Endothelial cell of umbilical vein (primary cell): ENCODE measurements around the gene RABEP1. TPM values are rescaled to one million over a fixed set of nuclear protein-coding genes. Genes with fewer than 3 reads are reported as not detected.

Experiments used
- BruUV-seq: library from RNA; stranded (reverse); fragments of 400-500 nt; replicated peaks from 2 replicates; lab custom pipeline; 2021; lab: Mats Ljungman, UMichigan
- CTCF ChIA-PET: fragments of 300-600, 350-600 bp; sonication (Branson Sonifier 250); formaldehyde crosslinking; loops from one replicate; lab custom pipeline; 2021; ENCODE audit warnings: antibody characterized with exemption, inconsistent platforms; lab: Charles Lee
- POLR2A ChIA-PET: fragments of 300-600, 350-600 bp; sonication (Branson Sonifier 250); formaldehyde crosslinking; loops from one replicate; lab custom pipeline; 2021; ENCODE audit warnings: antibody characterized with exemption, inconsistent platforms; lab: Charles Lee
- DNase-seq: peaks from one replicate; pipeline ENCODE4 v3.0.0-alpha.2; 2011; ENCODE audit warnings: low read depth, low spot score
- FAIRE-seq: peaks from 2 replicates; lab custom pipeline; 2011; peaks lifted over from hg19 to GRCh38; lab: Jason Lieb, UNC
- H2AFZ ChIP-seq: 2 replicates; pipeline ENCODE4 v1.6.0; 2012; ENCODE audit warnings: low read depth, low read length, control low read depth, inconsistent platforms
- H3K27ac ChIP-seq: 2 replicates; pipeline ENCODE4 v1.5.1; 2011; ENCODE audit warnings: low read depth, mild to moderate bottlenecking, control low read depth, low read length, moderate library complexity; ENCODE audit not compliant: insufficient read depth
- H3K27me3 ChIP-seq, 2 experiments: 2 replicates each; pipeline versions ENCODE4 v1.6.0 to v1.6.1; 2011; ENCODE audit warnings: low read length in 2 of 2, mixed read lengths in 1 of 2; ENCODE audit not compliant: control insufficient read depth in 2 of 2, insufficient read depth in 2 of 2
- H3K36me3 ChIP-seq, 2 experiments: 2 replicates in 1 of 2; 3 replicates in 1 of 2; pipeline ENCODE4 v1.5.1; 2011; ENCODE audit warnings: low read length in 2 of 2, mild to moderate bottlenecking in 1 of 2, moderate library complexity in 1 of 2; ENCODE audit not compliant: control insufficient read depth in 2 of 2, insufficient read depth in 2 of 2; ENCODE audit errors: extremely low read depth in 1 of 2
- H3K4me1 ChIP-seq: 3 replicates; pipeline ENCODE4 v1.5.1; 2011; ENCODE audit warnings: mild to moderate bottlenecking, low read length; ENCODE audit not compliant: control insufficient read depth, insufficient read depth; ENCODE audit errors: extremely low read depth
- H3K4me2 ChIP-seq: 2 replicates; pipeline ENCODE4 v1.6.1; 2011; ENCODE audit warnings: low read length, control low read depth, mixed read lengths; ENCODE audit not compliant: insufficient read depth
- H3K4me3 ChIP-seq, 3 experiments: fragments of 200-600 bp in 1 of 3; sonication (generic), shearing (Covaris generic) in 1 of 3; replicated peaks in 1 of 3; 2 replicates each; pipeline ENCODE4 v1.5.1; 2011 to 2016; ENCODE audit warnings: control low read depth in 3 of 3, low read length in 3 of 3, mild to moderate bottlenecking in 2 of 3, inconsistent platforms in 1 of 3, low read depth in 1 of 3, moderate library complexity in 1 of 3; ENCODE audit not compliant: insufficient read depth in 1 of 3
- H3K79me2 ChIP-seq: 2 replicates; pipeline ENCODE4 v1.6.0; 2012; ENCODE audit warnings: low read length, inconsistent platforms; ENCODE audit not compliant: control insufficient read depth, insufficient read depth
- H3K9ac ChIP-seq: replicated peaks from 2 replicates; pipeline ENCODE3; 2011; ENCODE audit warnings: low read length, control low read depth; ENCODE audit not compliant: insufficient read depth; ENCODE audit errors: extremely low read depth
- H3K9me1 ChIP-seq: replicated peaks from 3 replicates; pipeline ENCODE4 v1.6.0; 2011; ENCODE audit warnings: mild to moderate bottlenecking, low read length; ENCODE audit not compliant: control insufficient read depth, insufficient read depth; ENCODE audit errors: extremely low read depth
- H3K9me3 ChIP-seq: replicated peaks from 2 replicates; pipeline ENCODE4 v1.5.1; 2012; ENCODE audit warnings: low read length, inconsistent platforms; ENCODE audit not compliant: control insufficient read depth, insufficient read depth
- H4K20me1 ChIP-seq: replicated peaks from 2 replicates; pipeline ENCODE3; 2011; ENCODE audit warnings: mild to moderate bottlenecking, low read length; ENCODE audit not compliant: control insufficient read depth, insufficient read depth; ENCODE audit errors: extremely low read depth
- CTCF ChIP-seq, 2 donors: IDR thresholded peaks; 1 replicate in 1 of 2; 2 replicates in 1 of 2; pipeline ENCODE4 v1.5.1; 2011; ENCODE audit warnings: low read length in 2 of 2, mild to moderate bottlenecking in 2 of 2, moderate library complexity in 2 of 2, control low read depth in 1 of 2, inconsistent platforms in 1 of 2, low read depth in 1 of 2; ENCODE audit not compliant: insufficient read depth in 1 of 2; ENCODE audit errors: extremely low read depth in 1 of 2
- EZH2 ChIP-seq: IDR thresholded peaks from 2 replicates; pipeline ENCODE4 v1.6.1; 2012; ENCODE audit warnings: borderline replicate concordance, low read depth, mild to moderate bottlenecking, moderate library complexity, low read length, inconsistent platforms; ENCODE audit not compliant: severe bottlenecking
- FOS ChIP-seq: IDR thresholded peaks from 2 replicates; pipeline ENCODE4 v1.6.1; 2011; ENCODE audit warnings: mild to moderate bottlenecking, low read length, moderate library complexity, borderline replicate concordance; ENCODE audit not compliant: insufficient read depth
- GATA2 ChIP-seq: IDR thresholded peaks from 2 replicates; pipeline ENCODE4 v1.7.0; 2011; ENCODE audit warnings: low read depth, mild to moderate bottlenecking, moderate library complexity, mixed read lengths, low read length; ENCODE audit not compliant: insufficient read length, insufficient read depth
- JUN ChIP-seq: IDR thresholded peaks from 2 replicates; pipeline ENCODE4 v1.6.1; 2011; ENCODE audit warnings: borderline replicate concordance, low read depth; ENCODE audit not compliant: insufficient read length, insufficient read depth
- MAX ChIP-seq: IDR thresholded peaks from 2 replicates; pipeline ENCODE4 v1.6.1; 2011; ENCODE audit not compliant: insufficient read depth, insufficient read length
- MYC ChIP-seq: IDR thresholded peaks from one replicate; pipeline ENCODE4 v1.6.1; 2011; ENCODE audit warnings: mild to moderate bottlenecking, low read depth, low read length
- POLR2A ChIP-seq: IDR thresholded peaks from 2 replicates; pipeline ENCODE4 v1.6.1; 2012; ENCODE audit warnings: low read depth, mild to moderate bottlenecking, control low read depth, low read length
- POLR2AphosphoS5 ChIP-seq: IDR thresholded peaks from 2 replicates; pipeline ENCODE4 v1.6.1; 2012; ENCODE audit warnings: low read depth, mild to moderate bottlenecking, control low read depth, low read length, moderate library complexity; ENCODE audit not compliant: insufficient read depth
- dilution Hi-C: fragments of 300-500 bp; cut with MboI; formaldehyde crosslinking; loops from one replicate; pipeline ENCODE4 v1.15.0; 2019; ENCODE audit warnings: low sequenced_read_pairs; ENCODE audit not compliant: extremely low pct_ligation_motif_present
- intact Hi-C: fragments of 100-400 bp; cut with micrococcal nuclease; formaldehyde crosslinking; loops from one replicate; pipeline ENCODE4 v1.10.0; 2022
- polyA plus RNA-seq, 4 experiments: library from polyadenylated mRNA; depleted of rRNA in 3 of 4; stranded (reverse) in 3 of 4; unstranded in 1 of 4; fragments of >200 nt; gene quantifications; 2 replicates each; pipeline versions ENCODE4 v1.2.1 to v1.2.3, GENCODE V29; 2011 to 2012; ENCODE audit warnings: missing spikeins in 1 of 4
- total RNA-seq: library from RNA; stranded (reverse); gene quantifications from 2 replicates; pipeline ENCODE4 v1.2.3, GENCODE V29; 2021

The RABEP1 gene
- total and polyA plus RNA-seq, 2 donors (not counting 3 experiments of a cell fraction or from before 2014, with no cell fraction given) = 10.1 to 54.8 TPM

DNA sequence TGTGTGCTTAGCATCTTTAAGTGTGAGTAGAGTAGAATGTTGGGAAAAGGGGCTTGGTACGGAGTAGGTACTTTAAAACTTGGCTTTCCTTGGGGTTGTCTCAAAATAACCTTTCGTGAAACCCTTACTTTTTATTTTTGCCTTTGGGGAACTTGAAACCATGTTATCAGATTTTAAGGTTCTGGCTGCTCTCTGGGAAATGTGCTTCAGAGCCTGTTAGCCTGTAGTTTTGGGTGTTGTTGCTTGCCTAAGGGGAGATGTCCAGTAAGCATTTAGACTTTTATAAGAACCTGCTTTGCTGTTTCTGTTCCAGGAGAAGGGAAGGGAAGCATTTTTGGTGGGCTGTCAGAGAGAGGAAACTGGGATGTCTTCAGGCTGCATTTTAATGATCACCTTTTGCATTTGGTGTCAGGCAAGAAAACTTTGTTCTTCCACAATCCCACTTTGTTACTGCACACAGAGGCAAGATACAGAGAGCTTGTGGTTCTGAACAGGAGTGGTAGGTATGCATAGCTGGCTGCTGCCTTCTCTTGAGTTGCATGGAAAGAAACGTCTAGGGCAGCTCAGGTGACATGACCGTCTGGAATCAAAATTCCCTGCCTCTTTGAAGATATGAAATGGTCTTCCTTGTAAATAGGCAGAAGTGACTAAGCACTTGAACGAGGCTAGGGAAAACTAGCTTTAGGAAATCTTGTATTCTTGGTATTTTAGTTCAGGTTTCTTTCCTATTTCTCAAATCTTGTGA, 1.7 kb downstream of the RABEP1 start:
- H3K4me2 ChIP-seq = peak overlapping the region; percentile 88
- peaks cover 25% of the 10 kb centered on the region for H3K4me1 ChIP-seq
- H3K9me3 ChIP-seq = no peaks in the 10 kb centered on the region
- peak overlapping the region in 2 of 3 experiments; percentile 10 to 86 for H3K4me3 ChIP-seq
- ChIA-PET POLR2A (interaction anchor here (0.6 kb wide), 1 partner anchor 229 kb away, joined by 5 read pairs; no protein-coding TSS in a partner anchor), CTCF (interaction anchor here (0.7 to 0.9 kb wide), 2 partner anchors 14 to 38 kb away, joined by 3 read pairs; no protein-coding TSS in a partner anchor)
- FAIRE-seq (peak; percentile 12), DNase-seq (peak; percentile 23)
- H2AFZ ChIP-seq = no peak overlapping the region
- intact Hi-C loops (loop anchor here (5.0 kb wide), 1 partner anchor 134 kb away; the partner anchor contains the start of gene NUP88), dilution Hi-C loops (no loop called here)
- H3K9me1 ChIP-seq = no peaks in the 10 kb centered on the region
- TF ChIP-seq POLR2AphosphoS5 (no peak), MAX (no peak), MYC (no peak), GATA2 (no peak), FOS (no peak), JUN (no peak), EZH2 (no peak), CTCF (IDR thresholded peaks at IDR 0.05; ENCODE audit: extremely low read depth in 1 of 2, insufficient read depth in 1 of 2, low read depth in 1 of 2, low read length in 2 of 2) (no peak), POLR2A (no peak)
- peaks cover 65% of the 10 kb centered on the region for H3K79me2 ChIP-seq
- no peaks in the 10 kb centered on the region for H4K20me1 ChIP-seq
- H3K27ac ChIP-seq = no peak overlapping the region
- no peaks in the 10 kb centered on the region for H3K27me3 ChIP-seq
- TSS peak; percentile 37 for BruUV-seq
- no peak overlapping the region for H3K9ac ChIP-seq
- H3K36me3 ChIP-seq = no peaks in the 10 kb centered on the region
